Activated CD4-positive, alpha-beta T cell treated with anti-CD3 and anti-CD28 coated beads, Interleukin-2, amount 50 U/mL, for 1 hour (primary cell): ENCODE results near the gene DNAH8.

Experiments used
- DNase-seq: peaks from one replicate; pipeline ENCODE4 v3.0.0-alpha.2; 2020

DNAH8 gene

GRCh38 chr6:38702558-38703397 is 12.3 kb upstream of the DNAH8 start, which contains the start of gene GLO1:
Gene GLO1, minus strand, starts transcription at chr6:38703145. Its CDS starts 91 bp downstream, at chr6:38703054.
- peak; percentile 94 for DNase-seq

- DNase-seq: no peak
These were observed 11.0 kb upstream of the DNAH8 start for GRCh38 chr6:38703949-38704590.

- no peak for DNase-seq
These were observed 9.2 kb upstream of the DNAH8 start for GRCh38 chr6:38705924-38706323.

GRCh38 chr6:38708496-38708895 is 6.6 kb upstream of the DNAH8 start:
- DNase-seq: no peak

GRCh38 chr6:38713812-38714211 is 1.3 kb upstream of the DNAH8 start:
- DNase-seq: peak; percentile 14

GRCh38 chr6:38714239-38715015 is 684 bp upstream of the DNAH8 start:
- DNase-seq: no peak

- DNase-seq: no peak
These were observed 1.7 kb downstream of the DNAH8 start for GRCh38 chr6:38716825-38717224.

- no peak for DNase-seq
These were observed 4.2 kb downstream of the DNAH8 start for GRCh38 chr6:38719358-38719757.

- DNase-seq: no peak
These were observed 5.2 kb downstream of the DNAH8 start for GRCh38 chr6:38720295-38720694.

- no peak for DNase-seq
These were observed 6.9 kb downstream of the DNAH8 start for GRCh38 chr6:38722038-38722437.

GRCh38 chr6:38722727-38723334 is 7.7 kb downstream of the DNAH8 start:
- no peak for DNase-seq

GRCh38 chr6:38723783-38724182 is 8.7 kb downstream of the DNAH8 start:
- no peak for DNase-seq

GRCh38 chr6:38724343-38724742 is 9.2 kb downstream of the DNAH8 start:
- DNase-seq: no peak

GRCh38 chr6:38725414-38726183 is 10.5 kb downstream of the DNAH8 start:
- DNase-seq: no peak

- no peak for DNase-seq
These were observed 13.1 kb downstream of the DNAH8 start for GRCh38 chr6:38728203-38728602.

- no peak for DNase-seq
These were observed 15.2 kb downstream of the DNAH8 start for GRCh38 chr6:38730140-38730862.

- no peak for DNase-seq
These were observed 21.8 kb downstream of the DNAH8 start for GRCh38 chr6:38736951-38737350.

GRCh38 chr6:38738261-38738660 is 23.1 kb downstream of the DNAH8 start:
- no peak for DNase-seq

- no peak for DNase-seq
These were observed 24.4 kb downstream of the DNAH8 start for GRCh38 chr6:38739532-38739931.

- DNase-seq: no peak
These were observed 34.4 kb downstream of the DNAH8 start for GRCh38 chr6:38749473-38749872.

- DNase-seq: no peak
These were observed 36.0 kb downstream of the DNAH8 start for GRCh38 chr6:38750968-38751615.
